IMR-90 (cell line): ENCODE results near the gene ARHGAP24. TPM values are rescaled to one million over a fixed set of nuclear protein-coding genes. Genes with fewer than 3 reads are reported as not detected.

Source experiments
- ATAC-seq: fragments of 200-7000 bp; cut with Tn5 transposase; 2 replicates; pipeline ENCODE4 v1.9.1; 2020; ENCODE audit warnings: low read depth, mild to moderate bottlenecking, moderate library complexity
- BruUV-seq: library from RNA; stranded (reverse); fragments of 400-500 nt; replicated peaks from 2 replicates; lab custom pipeline; 2021; lab: Mats Ljungman, UMichigan
- CTCF ChIA-PET: fragments of 300-600 bp; formaldehyde crosslinking; extraction: SDS; loops from one replicate; lab custom pipeline; 2021; ENCODE audit warnings: antibody characterized with exemption; lab: Yijun Ruan, JAX
- POLR2A ChIA-PET: fragments of 300-600 bp; sonication (Branson Sonifier 250); formaldehyde crosslinking; loops from one replicate; lab custom pipeline; 2022; ENCODE audit warnings: antibody characterized with exemption; ENCODE audit not compliant: unreplicated experiment; lab: Charles Lee
- DNase-seq: peaks from one replicate; pipeline ENCODE4 v3.0.0; 2013
- H2AFZ ChIP-seq: replicated peaks from 2 replicates; pipeline ENCODE3; 2013; ENCODE audit warnings: low read length, mild to moderate bottlenecking; ENCODE audit not compliant: poor library complexity
- H2AK5ac ChIP-seq: 2 replicates; pipeline ENCODE4 v1.6.1; 2013; ENCODE audit warnings: low read depth, low read length, inconsistent platforms
- H2AK9ac ChIP-seq: replicated peaks from 2 replicates; pipeline ENCODE3; 2013; ENCODE audit warnings: mild to moderate bottlenecking, low read depth, low read length, moderate library complexity; ENCODE audit not compliant: poor library complexity
- H2BK120ac ChIP-seq: 2 replicates; pipeline ENCODE4 v1.6.1; 2013; ENCODE audit warnings: low read depth, low read length, inconsistent platforms
- H2BK15ac ChIP-seq: 3 replicates; pipeline ENCODE4 v1.6.1; 2013; ENCODE audit warnings: low read depth, low read length, inconsistent platforms
- H2BK20ac ChIP-seq: 2 replicates; pipeline ENCODE4 v1.6.1; 2013; ENCODE audit warnings: low read depth, mild to moderate bottlenecking, inconsistent platforms, low read length, moderate library complexity
- H2BK5ac ChIP-seq: 2 replicates; pipeline ENCODE4 v1.6.1; 2013; ENCODE audit warnings: mild to moderate bottlenecking, low read depth, low read length, inconsistent platforms; ENCODE audit not compliant: poor library complexity, severe bottlenecking
- H3K14ac ChIP-seq: replicated peaks from 2 replicates; pipeline ENCODE4 v1.6.1; 2013; ENCODE audit warnings: low read depth, low read length, inconsistent platforms
- H3K18ac ChIP-seq: 2 replicates; pipeline ENCODE4 v1.6.1; 2013; ENCODE audit warnings: low read depth, low read length, control low read depth
- H3K23ac ChIP-seq: 2 replicates; pipeline ENCODE4 v1.6.1; 2013; ENCODE audit warnings: low read depth, low read length, inconsistent platforms
- H3K27ac ChIP-seq: 2 replicates; pipeline ENCODE4 v1.5.1; 2013; ENCODE audit warnings: mild to moderate bottlenecking, control low read depth, low read length; ENCODE audit not compliant: insufficient read depth
- H3K27me3 ChIP-seq: 2 replicates; pipeline ENCODE4 v1.6.1; 2013; ENCODE audit warnings: low read length; ENCODE audit not compliant: control insufficient read depth, insufficient read depth
- H3K36me3 ChIP-seq: 2 replicates; pipeline ENCODE4 v1.6.1; 2013; ENCODE audit warnings: low read length, mixed read lengths; ENCODE audit not compliant: control insufficient read depth, insufficient read depth
- H3K4ac ChIP-seq: 2 replicates; pipeline ENCODE4 v1.6.1; 2013; ENCODE audit warnings: low read depth, low read length, inconsistent platforms
- H3K4me1 ChIP-seq: 2 replicates; pipeline ENCODE4 v1.6.1; 2013; ENCODE audit warnings: low read length, mixed read lengths; ENCODE audit not compliant: control insufficient read depth, insufficient read depth
- H3K4me2 ChIP-seq: 2 replicates; pipeline ENCODE4 v1.6.1; 2013; ENCODE audit warnings: low read depth, mild to moderate bottlenecking, control low read depth, low read length, moderate library complexity
- H3K4me3 ChIP-seq: 2 replicates; pipeline ENCODE4 v1.5.1; 2013; ENCODE audit warnings: low read depth, mild to moderate bottlenecking, control low read depth, low read length, moderate library complexity; ENCODE audit not compliant: insufficient read depth
- H3K56ac ChIP-seq: 2 replicates; pipeline ENCODE4 v1.6.1; 2013; ENCODE audit warnings: low read length, inconsistent platforms; ENCODE audit not compliant: insufficient read depth; ENCODE audit errors: extremely low read depth
- H3K79me1 ChIP-seq, 2 experiments: 2 replicates each; pipeline ENCODE4 v1.6.1; 2013; ENCODE audit warnings: low read length in 2 of 2, inconsistent platforms in 1 of 2, low read depth in 1 of 2
- H3K9ac ChIP-seq: 2 replicates; pipeline ENCODE4 v1.6.1; 2013; ENCODE audit warnings: low read depth, low read length, control low read depth
- H3K9me1 ChIP-seq: 2 replicates; pipeline ENCODE4 v1.6.1; 2013; ENCODE audit warnings: low read length, inconsistent platforms; ENCODE audit not compliant: insufficient read depth
- H3K9me3 ChIP-seq: 2 replicates; pipeline ENCODE4 v1.6.1; 2013; ENCODE audit warnings: low read length; ENCODE audit not compliant: control insufficient read depth, insufficient read depth
- H4K20me1 ChIP-seq: 2 replicates; pipeline ENCODE4 v1.6.1; 2013; ENCODE audit warnings: low read length, inconsistent platforms; ENCODE audit not compliant: insufficient read depth
- H4K5ac ChIP-seq: 2 replicates; pipeline ENCODE4 v1.6.1; 2013; ENCODE audit warnings: mild to moderate bottlenecking, low read depth, low read length, control low read depth
- H4K8ac ChIP-seq, 2 experiments: 2 replicates each; pipeline ENCODE4 v1.6.1; 2013; ENCODE audit warnings: low read depth in 2 of 2, low read length in 2 of 2, control low read depth in 1 of 2, inconsistent platforms in 1 of 2
- H4K91ac ChIP-seq: 2 replicates; pipeline ENCODE4 v1.6.1; 2013; ENCODE audit warnings: low read depth, low read length, inconsistent platforms; ENCODE audit not compliant: insufficient read depth
- CTCF ChIP-seq: conservative IDR thresholded peaks from 2 replicates; pipeline ENCODE4 v1.5.1; 2012; ENCODE audit warnings: mild to moderate bottlenecking, low read depth, low read length, improper control_type of control experiment
- NFE2L2 ChIP-seq: fragments of 150-350 bp; IDR thresholded peaks from 2 replicates; pipeline ENCODE4 v1.6.1; 2016; ENCODE audit warnings: low read depth, mild to moderate bottlenecking, low read length
- POLR2A ChIP-seq: IDR thresholded peaks from 2 replicates; pipeline ENCODE4 v1.6.1; 2012; ENCODE audit warnings: mild to moderate bottlenecking, low read depth, low read length
- RAD21 ChIP-seq: IDR thresholded peaks from 2 replicates; pipeline ENCODE4 v1.6.1; 2012; ENCODE audit warnings: low read length, improper control_type of control experiment
- RCOR1 ChIP-seq: IDR thresholded peaks from 2 replicates; pipeline ENCODE4 v1.6.1; 2012; ENCODE audit warnings: mild to moderate bottlenecking, low read length, improper control_type of control experiment; ENCODE audit not compliant: insufficient replicate concordance
- USF2 ChIP-seq: fragments of 150-350 bp; IDR thresholded peaks from 2 replicates; pipeline ENCODE4 v1.6.1; 2017; ENCODE audit warnings: mild to moderate bottlenecking, antibody characterized with exemption, low read length, low read depth
- WGBS, 2 experiments: methylation state at CpG; one replicate each; pipeline versions ENCODE4 v1.1.5 to v1.1.7; 2013; ENCODE audit warnings: missing lambda C conversion rate in 2 of 2; ENCODE audit not compliant: insufficient read length in 1 of 2; ENCODE audit errors: extremely low coverage in 2 of 2; 5-methylcytosine and 5-hydroxymethylcytosine counted together
- dilution Hi-C: fragments of 300-500 bp; cut with HindIII; formaldehyde crosslinking; loops from one replicate; pipeline ENCODE4 v1.14.3; 2018; ENCODE audit warnings: low sequenced_read_pairs; ENCODE audit not compliant: unreplicated experiment
- in situ Hi-C: fragments of 300-500 bp; cut with MboI; formaldehyde crosslinking; loops from 3 replicates; pipeline ENCODE4 v1.14.3; 2019; ENCODE audit warnings: low sequenced_read_pairs, inconsistent platforms, mixed read lengths
- intact Hi-C: fragments of 100-400 bp; cut with micrococcal nuclease; formaldehyde crosslinking; loops from 2 replicates; pipeline ENCODE4 v1.10.0; 2022
- polyA plus RNA-seq, 3 experiments: library from polyadenylated mRNA; depleted of rRNA; stranded (reverse); fragments of >200 nt; gene quantifications; 2 replicates each; pipeline ENCODE4 v1.2.3, GENCODE V29; 2012; ENCODE audit warnings: low replicate concordance in 1 of 3
- total RNA-seq: library from RNA; depleted of rRNA; stranded (reverse); fragments of >200 nt; gene quantifications from 2 replicates; pipeline ENCODE4 v1.2.3, GENCODE V29; 2012

ARHGAP24 gene
- total and polyA plus RNA-seq, 2 of the 4 experiments (the other 2 are of a cell fraction), result 11.9 to 24.0 TPM

- TF ChIP-seq NFE2L2 (no peak), RCOR1 (no peak), CTCF (no peak), POLR2A (no peak), USF2 (no peak), RAD21 (no peak)
- in situ Hi-C loops (loop anchor here (10.0 kb wide), 1 partner anchor 267 kb away; no protein-coding TSS in a partner anchor), intact Hi-C loops (no loop called here), dilution Hi-C loops (no loop called here)
- ChIA-PET CTCF (interaction anchor here (1.4 kb wide), 1 partner anchor 29 kb away, joined by 3 read pairs; no protein-coding TSS in a partner anchor), POLR2A (no interaction called here)
- H4K5ac ChIP-seq, result no peak overlapping the region
- no peak overlapping the region for H3K18ac ChIP-seq
- no peak overlapping the region for H2AK5ac ChIP-seq
- H3K4me2 ChIP-seq, result no peak overlapping the region
- no peak overlapping the region for H3K23ac ChIP-seq
- H2BK5ac ChIP-seq, result no peak overlapping the region
- no peak overlapping the region for H2AFZ ChIP-seq
- H3K56ac ChIP-seq, result no peak overlapping the region
- no peak for DNase-seq
- ATAC-seq, result peak; percentile 66
- H2BK120ac ChIP-seq, result no peak overlapping the region
- H3K4me1 ChIP-seq, result peaks cover 4% of the 10 kb centered on the region
- H2AK9ac ChIP-seq, result no peak overlapping the region
- H3K27ac ChIP-seq, result no peak overlapping the region
- H3K4ac ChIP-seq, result no peak overlapping the region
- H3K79me1 ChIP-seq, result 0 out of 4 replicates have a peak, but pooled peaks cover 0 to 3% of the 10 kb centered on the region in 2 experiments
- no peak overlapping the region for H4K8ac ChIP-seq
- H2BK20ac ChIP-seq, result no peak overlapping the region
- H3K4me3 ChIP-seq, result no peak overlapping the region
- no peaks in the 10 kb centered on the region; the same call in 1 of the 2 replicates for H3K9me1 ChIP-seq
- H4K20me1 ChIP-seq, result no peaks in the 10 kb centered on the region
- H3K9me3 ChIP-seq, result no peaks in the 10 kb centered on the region
- H3K14ac ChIP-seq, result no peak overlapping the region
- no peaks in the 10 kb centered on the region for H3K27me3 ChIP-seq
- no peaks in the 10 kb centered on the region for H3K36me3 ChIP-seq
- no CpG with 5 or more reads among the region's 1 CpG for WGBS, 2 experiments
- H3K9ac ChIP-seq, result no peak overlapping the region
- H4K91ac ChIP-seq, result no peak overlapping the region
- no TSS peak for BruUV-seq
- no peak overlapping the region for H2BK15ac ChIP-seq
Measured at GRCh38 chr4:85767649-85768048, 292.7 kb downstream of the ARHGAP24 start.
